Lung (tissue), 12 donors: Measurements from ENCODE around the gene NSMCE3. TPM values are rescaled to one million over a fixed set of nuclear protein-coding genes. Genes with fewer than 3 reads are reported as not detected.

Experiments
- ATAC-seq: fragments of 200-7000 bp; cut with Tn5 transposase; one replicate; pipeline ENCODE4 v1.9.1; 2020; ENCODE audit warnings: moderate number of reproducible peaks; ENCODE audit not compliant: insufficient read depth, low FRiP score
- DNase-seq, 3 donors: peaks; one replicate each; pipeline ENCODE4 v3.0.0-alpha.2; 2013 to 2017
- H3K27ac ChIP-seq, 2 donors: one replicate each; pipeline ENCODE4 v1.5.1; 2013; ENCODE audit warnings: mild to moderate bottlenecking in 2 of 2, moderate library complexity in 2 of 2, control low read depth in 1 of 2, inconsistent platforms in 1 of 2, low read depth in 1 of 2, low read length in 1 of 2
- H3K27me3 ChIP-seq, 3 donors: one replicate each; pipeline ENCODE4 v1.5.1; 2013; ENCODE audit warnings: low read length in 2 of 3; ENCODE audit not compliant: control insufficient read depth in 3 of 3, insufficient read depth in 3 of 3
- H3K36me3 ChIP-seq, 4 donors: one replicate each; pipeline ENCODE4 v1.5.1; 2013; ENCODE audit warnings: low read length in 4 of 4, mild to moderate bottlenecking in 1 of 4, moderate library complexity in 1 of 4; ENCODE audit not compliant: control insufficient read depth in 4 of 4, insufficient read depth in 4 of 4
- H3K4me1 ChIP-seq, 5 donors: one replicate each; pipeline ENCODE4 v1.5.1; 2013; ENCODE audit warnings: low read length in 5 of 5, mild to moderate bottlenecking in 2 of 5, moderate library complexity in 1 of 5; ENCODE audit not compliant: control insufficient read depth in 5 of 5, insufficient read depth in 5 of 5
- H3K4me3 ChIP-seq: one replicate; pipeline ENCODE4 v1.5.1; 2013; ENCODE audit warnings: mild to moderate bottlenecking, control low read depth, moderate library complexity
- H3K9ac ChIP-seq, 2 donors: one replicate each; pipeline ENCODE4 v1.5.1; 2013; ENCODE audit warnings: low read length in 2 of 2, control low read depth in 1 of 2; ENCODE audit not compliant: insufficient read depth in 1 of 2
- H3K9me3 ChIP-seq, 4 donors: one replicate each; pipeline ENCODE4 v1.5.1; 2013; ENCODE audit warnings: low read length in 3 of 4, mild to moderate bottlenecking in 1 of 4, moderate library complexity in 1 of 4; ENCODE audit not compliant: control insufficient read depth in 4 of 4, insufficient read depth in 3 of 4
- WGBS, 2 donors: extraction: QIAGEN DNeasy Blood & Tissue Kit; methylation state at CpG; one replicate each; pipeline ENCODE4 v1.1.7; 2013; 5-methylcytosine and 5-hydroxymethylcytosine counted together
- polyA plus RNA-seq, 2 donors: library from polyadenylated mRNA; stranded (reverse); fragments of 200-250 nt; gene quantifications; one replicate each; pipeline ENCODE4 v1.2.1, GENCODE V29; 2013
- total RNA-seq, 2 donors: library from RNA; depleted of rRNA in 1 of 2; stranded (reverse); fragments of >200 nt in 1 of 2; gene quantifications; one replicate each; pipeline ENCODE4 v1.2.1, GENCODE V29; 2014 to 2021
- TF ChIP-seq, protein P1 (sequence below): IDR thresholded peaks from 2 replicates; pipeline ENCODE4 v1.5.1; 2012; ENCODE audit warnings: mild to moderate bottlenecking; ENCODE audit errors: control extremely low read depth, extremely low read depth
- donor health status: control.
- donor health status: control.
- donor health status: Bipolar disorder and iron deficiency.
- donor health status: healthy.
- donor health status: DM: yes; HTN: yes; CAD: no.

The NSMCE3 gene
- total and polyA plus RNA-seq, 4 donors, result 4.8 to 11.4 (median 6.0) TPM

DNA sequence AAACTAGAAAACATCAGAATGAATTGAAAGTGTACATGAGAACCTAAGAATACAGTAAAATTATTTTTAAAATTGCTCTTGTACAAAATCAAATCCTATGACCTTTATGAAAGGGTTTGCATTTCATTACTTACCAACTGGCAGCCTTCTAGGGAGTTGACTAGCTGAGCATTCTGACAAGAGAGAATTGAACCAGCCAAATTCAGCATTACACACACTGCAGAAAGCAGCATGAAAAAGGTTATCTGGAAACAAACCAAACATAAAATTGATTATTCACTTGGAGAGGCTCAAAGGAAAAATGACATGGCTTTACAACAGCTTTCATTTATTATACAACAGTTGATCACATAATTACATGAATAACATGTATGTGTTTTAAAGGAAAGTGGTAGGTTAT is 17.4 kb downstream of the NSMCE3 start:
- no peak overlapping the region for H3K27ac ChIP-seq
- H3K4me3 ChIP-seq, result no peak overlapping the region
- H3K9me3 ChIP-seq, result peaks cover 0 to 1% (median 0%) of the 10 kb centered on the region in 4 donors
- no peaks in the 10 kb centered on the region for H3K36me3 ChIP-seq
- H3K9ac ChIP-seq, result no peak overlapping the region
- no peak for ATAC-seq
- TF ChIP-seq, protein P1, sequence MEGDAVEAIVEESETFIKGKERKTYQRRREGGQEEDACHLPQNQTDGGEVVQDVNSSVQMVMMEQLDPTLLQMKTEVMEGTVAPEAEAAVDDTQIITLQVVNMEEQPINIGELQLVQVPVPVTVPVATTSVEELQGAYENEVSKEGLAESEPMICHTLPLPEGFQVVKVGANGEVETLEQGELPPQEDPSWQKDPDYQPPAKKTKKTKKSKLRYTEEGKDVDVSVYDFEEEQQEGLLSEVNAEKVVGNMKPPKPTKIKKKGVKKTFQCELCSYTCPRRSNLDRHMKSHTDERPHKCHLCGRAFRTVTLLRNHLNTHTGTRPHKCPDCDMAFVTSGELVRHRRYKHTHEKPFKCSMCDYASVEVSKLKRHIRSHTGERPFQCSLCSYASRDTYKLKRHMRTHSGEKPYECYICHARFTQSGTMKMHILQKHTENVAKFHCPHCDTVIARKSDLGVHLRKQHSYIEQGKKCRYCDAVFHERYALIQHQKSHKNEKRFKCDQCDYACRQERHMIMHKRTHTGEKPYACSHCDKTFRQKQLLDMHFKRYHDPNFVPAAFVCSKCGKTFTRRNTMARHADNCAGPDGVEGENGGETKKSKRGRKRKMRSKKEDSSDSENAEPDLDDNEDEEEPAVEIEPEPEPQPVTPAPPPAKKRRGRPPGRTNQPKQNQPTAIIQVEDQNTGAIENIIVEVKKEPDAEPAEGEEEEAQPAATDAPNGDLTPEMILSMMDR, result no peak
- peak in 2 of 3 donors; percentile 4 to 20 for DNase-seq
- H3K27me3 ChIP-seq, result no peaks in the 10 kb centered on the region
- H3K4me1 ChIP-seq, result no peaks in the 10 kb centered on the region

DNA sequence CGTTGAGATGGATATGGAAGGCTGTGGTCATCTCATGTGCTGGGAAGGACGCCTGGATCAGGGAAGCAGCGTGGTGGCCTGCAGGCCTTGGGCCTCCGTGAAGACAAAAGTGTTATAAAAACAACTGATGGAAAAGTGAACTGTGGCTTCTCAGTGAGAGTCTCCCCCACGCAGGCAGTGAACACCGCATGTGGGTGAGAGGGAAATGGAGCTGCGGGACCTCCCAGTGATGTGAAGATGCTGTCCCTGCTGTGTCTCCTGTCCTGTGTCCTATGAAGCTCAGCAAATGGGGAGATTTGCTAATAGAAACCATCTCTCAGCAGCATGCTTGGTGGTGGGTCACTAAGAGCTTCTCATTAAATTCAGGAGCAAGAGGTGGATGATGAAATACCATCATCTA is 25.1 kb downstream of the NSMCE3 start:
- H3K9ac ChIP-seq, result no peak overlapping the region
- H3K27me3 ChIP-seq, result no peaks in the 10 kb centered on the region
- no peak for DNase-seq
- no peaks in the 10 kb centered on the region for H3K9me3 ChIP-seq
- 86 to 91% methylated on average over 7 of the region's 7 CpGs for WGBS, 2 donors
- no peak overlapping the region for H3K27ac ChIP-seq
- ATAC-seq, result no peak
- H3K4me1 ChIP-seq, result no peaks in the 10 kb centered on the region
- no peak overlapping the region for H3K4me3 ChIP-seq
- no peaks in the 10 kb centered on the region for H3K36me3 ChIP-seq
- TF ChIP-seq, protein P1, result no peak

DNA sequence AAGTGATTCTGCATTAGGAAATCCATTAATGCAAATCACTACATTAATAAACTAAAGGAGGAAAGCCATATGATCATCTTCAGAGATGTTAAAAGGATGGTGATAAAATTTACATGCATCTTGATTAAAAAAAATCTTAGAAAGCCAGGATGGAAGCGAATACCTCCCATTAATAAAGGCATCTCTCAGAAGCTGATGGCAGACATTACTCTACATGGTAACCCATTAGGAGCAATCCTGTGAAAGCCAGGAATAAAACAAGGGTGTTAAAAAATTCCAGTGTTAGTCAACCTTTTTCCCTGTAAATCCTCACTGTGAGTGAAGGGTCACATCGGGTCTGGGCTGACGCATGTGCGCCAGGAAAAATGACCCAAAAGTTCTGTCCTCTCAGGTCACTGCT is 25.5 kb downstream of the NSMCE3 start:
- Histone ChIP-seq H3K27ac (no peak overlapping the region), H3K9ac (no peak overlapping the region), H3K4me1 (no peaks in the 10 kb centered on the region), H3K36me3 (no peaks in the 10 kb centered on the region), H3K27me3 (no peaks in the 10 kb centered on the region), H3K4me3 (no peak overlapping the region), H3K9me3 (no peaks in the 10 kb centered on the region)
- TF ChIP-seq, protein P1, result no peak
- DNase-seq, result no peak
- no peak for ATAC-seq
- WGBS, 2 donors, result 93 to 96% methylated on average over 4 of the region's 4 CpGs
